WTC11 (cell line): Measurements from ENCODE around the gene NAV2. TPM values are rescaled to one million over a fixed set of nuclear protein-coding genes. Genes with fewer than 3 reads are reported as not detected.

ENCODE experiments used
- ATAC-seq: fragments of 200-7000 bp; cut with Tn5 transposase; 2 replicates; pipeline ENCODE4 v1.10.0; 2021; ENCODE audit warnings: mild to moderate bottlenecking, moderate library complexity
- CTCF ChIA-PET: fragments of 300-600 bp; sonication (Branson Sonifier 250); formaldehyde crosslinking; loops from one replicate; lab custom pipeline; 2021; ENCODE audit warnings: antibody characterized with exemption; lab: Charles Lee
- POLR2A ChIA-PET: fragments of 350-600 bp; sonication (Branson Sonifier 250); formaldehyde crosslinking; loops from one replicate; lab custom pipeline; 2021; ENCODE audit warnings: antibody characterized with exemption; lab: Charles Lee
- DNase-seq: peaks from one replicate; pipeline ENCODE4 v3.0.0; 2021; ENCODE audit warnings: low spot score
- H3K27ac Mint-ChIP-seq: 2 replicates; pipeline ENCODE4 v1.8.0; 2021; ENCODE audit warnings: mixed read lengths
- H3K27me3 Mint-ChIP-seq: 2 replicates; pipeline ENCODE4 v1.8.0; 2021; ENCODE audit warnings: low read depth, mild to moderate bottlenecking, moderate library complexity, mixed read lengths
- H3K36me3 Mint-ChIP-seq: 2 replicates; pipeline ENCODE4 v1.8.0; 2021; ENCODE audit warnings: mixed read lengths
- H3K4me1 Mint-ChIP-seq: 2 replicates; pipeline ENCODE4 v1.8.0; 2022; ENCODE audit warnings: mixed read lengths
- H3K4me3 Mint-ChIP-seq: 2 replicates; pipeline ENCODE4 v1.8.0; 2021; ENCODE audit warnings: mild to moderate bottlenecking, moderate library complexity, mixed read lengths
- H3K9me3 Mint-ChIP-seq: 2 replicates; pipeline ENCODE4 v1.8.0; 2021; ENCODE audit warnings: mixed read lengths
- ELF4 ChIP-seq: sonication (generic); formaldehyde crosslinking; IDR thresholded peaks from 2 replicates; pipeline ENCODE4 v1.8.1; 2022; ENCODE audit warnings: low read depth, mild to moderate bottlenecking, moderate library complexity, missing genetic modification reagents
- GRHL2 ChIP-seq: fragments of 250-450 bp; sonication (Bioruptor Pico); IDR thresholded peaks from 2 replicates; pipeline ENCODE4 v1.8.0; 2022; ENCODE audit warnings: mild to moderate bottlenecking, moderate library complexity; ENCODE audit not compliant: insufficient replicate concordance, severe bottlenecking
- MXD4 ChIP-seq: fragments of 250-450 bp; sonication (Bioruptor Pico); IDR thresholded peaks from 2 replicates; pipeline ENCODE4 v1.8.0; 2021; ENCODE audit warnings: mild to moderate bottlenecking, moderate library complexity, borderline replicate concordance
- MYBL2 ChIP-seq: sonication (generic); formaldehyde crosslinking; IDR thresholded peaks from 2 replicates; pipeline ENCODE4 v1.8.1; 2023; ENCODE audit warnings: mild to moderate bottlenecking, moderate library complexity, missing genetic modification reagents
- NFATC4 ChIP-seq: fragments of 250-450 bp; sonication (Bioruptor Pico); IDR thresholded peaks from 2 replicates; pipeline ENCODE4 v1.9.0; 2021; ENCODE audit warnings: mild to moderate bottlenecking
- NFYB ChIP-seq: sonication (generic); formaldehyde crosslinking; conservative IDR thresholded peaks from 2 replicates; pipeline ENCODE4 v1.8.0; 2022; ENCODE audit warnings: low read depth, missing genetic modification reagents
- OVOL2 ChIP-seq: fragments of 250-450 bp; sonication (Bioruptor Pico); IDR thresholded peaks from 2 replicates; pipeline ENCODE4 v1.9.0; 2021; ENCODE audit warnings: mild to moderate bottlenecking, borderline replicate concordance
- RORB ChIP-seq: fragments of 250-450 bp; sonication (Bioruptor Pico); IDR thresholded peaks from 2 replicates; pipeline ENCODE4 v1.9.0; 2021; ENCODE audit warnings: mild to moderate bottlenecking
- SMAD4 ChIP-seq: sonication (generic); formaldehyde crosslinking; IDR thresholded peaks from 2 replicates; pipeline ENCODE4 v1.8.0; 2022; ENCODE audit warnings: mild to moderate bottlenecking, missing genetic modification reagents
- SP1 ChIP-seq: sonication (generic); formaldehyde crosslinking; conservative IDR thresholded peaks from 2 replicates; pipeline ENCODE4 v1.8.1; 2022; ENCODE audit warnings: missing genetic modification reagents
- TP53 ChIP-seq: sonication (generic); formaldehyde crosslinking; IDR thresholded peaks from 2 replicates; pipeline ENCODE4 v1.8.1; 2023; ENCODE audit warnings: mild to moderate bottlenecking, missing genetic modification reagents
- ZNF232 ChIP-seq: sonication (generic); formaldehyde crosslinking; IDR thresholded peaks from 2 replicates; pipeline ENCODE4 v1.8.0; 2022; ENCODE audit warnings: mild to moderate bottlenecking, missing genetic modification reagents
- ZNF263 ChIP-seq: sonication (generic); formaldehyde crosslinking; IDR thresholded peaks from 2 replicates; pipeline ENCODE4 v1.8.1; 2022; ENCODE audit warnings: low read depth, mild to moderate bottlenecking, moderate library complexity, missing genetic modification reagents
- ZNF396 ChIP-seq: fragments of 250-450 bp; sonication (Bioruptor Pico); IDR thresholded peaks from 2 replicates; pipeline ENCODE4 v1.8.0; 2021; ENCODE audit warnings: mild to moderate bottlenecking, moderate library complexity, borderline replicate concordance
- ZNF423 ChIP-seq: fragments of 250-450 bp; sonication (Bioruptor Pico); IDR thresholded peaks from 2 replicates; pipeline ENCODE4 v2.1.2; 2022; ENCODE audit warnings: mild to moderate bottlenecking, moderate library complexity
- ZNF671 ChIP-seq: fragments of 250-450 bp; sonication (Bioruptor Pico); IDR thresholded peaks from 2 replicates; pipeline ENCODE4 v1.8.0; 2021; ENCODE audit warnings: mild to moderate bottlenecking
- total RNA-seq: library from RNA; stranded (reverse); gene quantifications from 3 replicates; pipeline ENCODE4 v1.2.3, GENCODE V29; 2021
- TF ChIP-seq, protein P1 (sequence below): sonication (generic); formaldehyde crosslinking; IDR thresholded peaks from 2 replicates; pipeline ENCODE4 v1.8.1; 2023; ENCODE audit warnings: mild to moderate bottlenecking, moderate library complexity, missing genetic modification reagents
- TF ChIP-seq, protein P2 (sequence below): sonication (generic); formaldehyde crosslinking; IDR thresholded peaks from 2 replicates; pipeline ENCODE4 v1.8.0; 2022; ENCODE audit warnings: mild to moderate bottlenecking, missing genetic modification reagents
- TF ChIP-seq, protein P3 (sequence below): sonication (generic); formaldehyde crosslinking; IDR thresholded peaks from 2 replicates; pipeline ENCODE4 v1.8.0; 2023; ENCODE audit warnings: mild to moderate bottlenecking, missing genetic modification reagents
- TF ChIP-seq, protein P4 (sequence below): fragments of 250-450 bp; sonication (Bioruptor Pico); conservative IDR thresholded peaks from 2 replicates; pipeline ENCODE4 v1.9.0; 2021; ENCODE audit warnings: mild to moderate bottlenecking
- TF ChIP-seq, protein P5 (sequence below): sonication (generic); formaldehyde crosslinking; IDR thresholded peaks from 2 replicates; pipeline ENCODE4 v1.8.0; 2023; ENCODE audit warnings: missing genetic modification reagents, mild to moderate bottlenecking, borderline replicate concordance
- TF ChIP-seq, protein P6 (sequence below): fragments of 250-450 bp; sonication (Bioruptor Pico); IDR thresholded peaks from 2 replicates; pipeline ENCODE4 v2.1.2; 2022; ENCODE audit warnings: mild to moderate bottlenecking, moderate library complexity

Gene NAV2
- total RNA-seq, 1 experiment from 2014 or later: 42.8 TPM

DNA sequence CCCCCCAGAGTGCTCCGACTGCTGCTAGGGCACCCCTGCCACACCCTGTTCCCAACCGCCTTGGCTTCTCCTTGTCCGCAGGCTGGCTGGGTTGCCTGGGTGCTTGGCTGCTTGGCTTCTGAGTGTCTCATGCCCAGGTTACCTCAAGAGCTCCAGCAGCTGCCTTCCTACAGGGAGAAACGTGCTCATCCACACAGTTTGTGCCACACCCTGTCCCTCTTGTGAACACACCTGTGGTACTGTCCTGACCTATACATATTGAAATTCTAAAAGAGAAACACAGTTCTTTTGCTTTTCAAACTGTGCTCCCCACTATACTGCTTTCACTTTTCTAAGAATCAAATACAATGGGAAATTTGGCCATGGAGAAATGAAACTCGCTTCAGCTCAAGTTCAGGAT is 256.2 kb downstream of the NAV2 start:
- no peak for DNase-seq
- Mint-ChIP-seq H3K9me3 (no peaks in the 10 kb centered on the region), H3K4me3 (no peak overlapping the region), H3K27me3 (no peaks in the 10 kb centered on the region), H3K27ac (no peak overlapping the region), H3K36me3 (peaks cover 10% of the 10 kb centered on the region; the same call in 1 of the 2 replicates), H3K4me1 (no peaks in the 10 kb centered on the region)
- ChIA-PET POLR2A (no interaction called here), CTCF (no interaction called here)
- ATAC-seq: no peak
- TF ChIP-seq MXD4 (CRISPR knock-in tag) (no peak), ELF4 (no peak), RORB (no peak), TP53 (CRISPR knock-in tag) (no peak), MYBL2 (no peak), ZNF396 (CRISPR knock-in tag) (no peak), ZNF671 (CRISPR knock-in tag) (no peak)
- TF ChIP-seq, protein P1, sequence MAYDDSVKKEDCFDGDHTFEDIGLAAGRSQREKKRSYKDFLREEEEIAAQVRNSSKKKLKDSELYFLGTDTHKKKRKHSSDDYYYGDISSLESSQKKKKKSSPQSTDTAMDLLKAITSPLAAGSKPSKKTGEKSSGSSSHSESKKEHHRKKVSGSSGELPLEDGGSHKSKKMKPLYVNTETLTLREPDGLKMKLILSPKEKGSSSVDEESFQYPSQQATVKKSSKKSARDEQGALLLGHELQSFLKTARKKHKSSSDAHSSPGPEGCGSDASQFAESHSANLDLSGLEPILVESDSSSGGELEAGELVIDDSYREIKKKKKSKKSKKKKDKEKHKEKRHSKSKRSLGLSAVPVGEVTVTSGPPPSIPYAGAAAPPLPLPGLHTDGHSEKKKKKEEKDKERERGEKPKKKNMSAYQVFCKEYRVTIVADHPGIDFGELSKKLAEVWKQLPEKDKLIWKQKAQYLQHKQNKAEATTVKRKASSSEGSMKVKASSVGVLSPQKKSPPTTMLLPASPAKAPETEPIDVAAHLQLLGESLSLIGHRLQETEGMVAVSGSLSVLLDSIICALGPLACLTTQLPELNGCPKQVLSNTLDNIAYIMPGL (CRISPR knock-in tag): no peak
- TF ChIP-seq, protein P2, sequence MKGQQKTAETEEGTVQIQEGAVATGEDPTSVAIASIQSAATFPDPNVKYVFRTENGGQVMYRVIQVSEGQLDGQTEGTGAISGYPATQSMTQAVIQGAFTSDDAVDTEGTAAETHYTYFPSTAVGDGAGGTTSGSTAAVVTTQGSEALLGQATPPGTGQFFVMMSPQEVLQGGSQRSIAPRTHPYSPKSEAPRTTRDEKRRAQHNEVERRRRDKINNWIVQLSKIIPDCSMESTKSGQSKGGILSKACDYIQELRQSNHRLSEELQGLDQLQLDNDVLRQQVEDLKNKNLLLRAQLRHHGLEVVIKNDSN: no peak
- TF ChIP-seq, protein P3, sequence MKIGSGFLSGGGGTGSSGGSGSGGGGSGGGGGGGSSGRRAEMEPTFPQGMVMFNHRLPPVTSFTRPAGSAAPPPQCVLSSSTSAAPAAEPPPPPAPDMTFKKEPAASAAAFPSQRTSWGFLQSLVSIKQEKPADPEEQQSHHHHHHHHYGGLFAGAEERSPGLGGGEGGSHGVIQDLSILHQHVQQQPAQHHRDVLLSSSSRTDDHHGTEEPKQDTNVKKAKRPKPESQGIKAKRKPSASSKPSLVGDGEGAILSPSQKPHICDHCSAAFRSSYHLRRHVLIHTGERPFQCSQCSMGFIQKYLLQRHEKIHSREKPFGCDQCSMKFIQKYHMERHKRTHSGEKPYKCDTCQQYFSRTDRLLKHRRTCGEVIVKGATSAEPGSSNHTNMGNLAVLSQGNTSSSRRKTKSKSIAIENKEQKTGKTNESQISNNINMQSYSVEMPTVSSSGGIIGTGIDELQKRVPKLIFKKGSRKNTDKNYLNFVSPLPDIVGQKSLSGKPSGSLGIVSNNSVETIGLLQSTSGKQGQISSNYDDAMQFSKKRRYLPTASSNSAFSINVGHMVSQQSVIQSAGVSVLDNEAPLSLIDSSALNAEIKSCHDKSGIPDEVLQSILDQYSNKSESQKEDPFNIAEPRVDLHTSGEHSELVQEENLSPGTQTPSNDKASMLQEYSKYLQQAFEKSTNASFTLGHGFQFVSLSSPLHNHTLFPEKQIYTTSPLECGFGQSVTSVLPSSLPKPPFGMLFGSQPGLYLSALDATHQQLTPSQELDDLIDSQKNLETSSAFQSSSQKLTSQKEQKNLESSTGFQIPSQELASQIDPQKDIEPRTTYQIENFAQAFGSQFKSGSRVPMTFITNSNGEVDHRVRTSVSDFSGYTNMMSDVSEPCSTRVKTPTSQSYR (CRISPR knock-in tag): no peak

DNA sequence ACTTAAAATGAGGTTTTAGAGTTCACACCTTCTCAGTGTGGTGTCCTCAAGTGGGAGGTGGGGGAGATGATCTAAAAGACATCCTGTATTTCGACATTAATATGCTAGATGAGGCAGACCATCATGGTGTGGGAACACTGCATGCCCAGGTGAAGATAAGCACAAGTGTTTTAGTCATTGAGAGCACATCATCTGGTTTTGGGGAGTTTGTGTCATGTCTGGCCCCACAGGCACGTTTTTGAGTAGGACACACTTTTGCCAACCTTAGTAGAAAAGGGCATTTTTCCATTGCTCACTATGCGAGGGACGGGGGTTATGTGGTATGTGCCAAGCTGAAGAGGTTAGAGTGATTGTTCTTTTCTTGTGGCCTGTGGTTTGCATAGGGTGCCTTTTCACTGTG is 258.3 kb downstream of the NAV2 start:
- Mint-ChIP-seq H3K9me3 (no peaks in the 10 kb centered on the region), H3K4me1 (no peaks in the 10 kb centered on the region), H3K36me3 (peaks cover 6% of the 10 kb centered on the region; the same call in 1 of the 2 replicates), H3K4me3 (no peak overlapping the region), H3K27me3 (no peaks in the 10 kb centered on the region), H3K27ac (no peak overlapping the region)
- CTCF ChIA-PET: no interaction called here
- POLR2A ChIA-PET: no interaction called here
- DNase-seq: no peak
- ATAC-seq: no peak
- TF ChIP-seq NFATC4 (CRISPR knock-in tag) (no peak), SP1 (no peak), ZNF263 (no peak), ZNF232 (CRISPR knock-in tag) (no peak), NFYB (CRISPR knock-in tag) (no peak), GRHL2 (CRISPR knock-in tag) (no peak), ZNF423 (no peak), SMAD4 (no peak), OVOL2 (CRISPR knock-in tag) (no peak)
- TF ChIP-seq, protein P4, sequence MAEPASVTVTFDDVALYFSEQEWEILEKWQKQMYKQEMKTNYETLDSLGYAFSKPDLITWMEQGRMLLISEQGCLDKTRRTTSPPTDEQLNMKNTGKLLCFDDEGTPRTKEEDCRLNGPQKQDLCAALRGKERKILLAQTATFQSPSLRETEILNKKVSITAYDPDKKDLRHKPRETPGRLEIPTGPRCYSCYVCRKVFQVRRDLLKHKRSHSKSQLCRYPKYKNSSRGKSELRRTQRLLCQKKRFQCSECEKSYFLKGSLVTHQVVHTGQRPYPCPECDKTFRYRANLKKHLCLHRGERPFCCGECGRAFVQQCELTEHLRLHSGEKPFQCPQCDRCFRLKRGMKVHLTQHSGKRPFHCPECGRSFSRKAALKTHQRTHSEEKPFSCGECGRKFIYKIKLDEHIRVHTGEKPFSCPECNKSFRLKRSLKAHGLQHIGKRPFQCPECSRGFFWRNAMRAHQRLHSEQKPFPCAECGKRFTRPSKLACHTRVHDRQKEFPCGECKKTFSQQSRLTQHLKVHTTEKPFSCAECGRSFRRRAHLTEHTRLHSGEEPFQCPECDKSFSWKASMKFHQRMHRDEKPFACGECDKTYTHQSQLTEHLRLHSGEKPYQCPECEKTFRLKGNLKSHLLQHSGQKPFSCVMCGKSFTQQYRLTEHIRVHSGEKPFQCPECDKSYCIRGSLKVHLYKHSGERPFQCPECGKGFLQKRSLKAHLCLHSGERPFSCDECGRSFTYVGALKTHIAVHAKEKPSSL (CRISPR knock-in tag): no peak
- TF ChIP-seq, protein P2: no peak
- TF ChIP-seq, protein P5, sequence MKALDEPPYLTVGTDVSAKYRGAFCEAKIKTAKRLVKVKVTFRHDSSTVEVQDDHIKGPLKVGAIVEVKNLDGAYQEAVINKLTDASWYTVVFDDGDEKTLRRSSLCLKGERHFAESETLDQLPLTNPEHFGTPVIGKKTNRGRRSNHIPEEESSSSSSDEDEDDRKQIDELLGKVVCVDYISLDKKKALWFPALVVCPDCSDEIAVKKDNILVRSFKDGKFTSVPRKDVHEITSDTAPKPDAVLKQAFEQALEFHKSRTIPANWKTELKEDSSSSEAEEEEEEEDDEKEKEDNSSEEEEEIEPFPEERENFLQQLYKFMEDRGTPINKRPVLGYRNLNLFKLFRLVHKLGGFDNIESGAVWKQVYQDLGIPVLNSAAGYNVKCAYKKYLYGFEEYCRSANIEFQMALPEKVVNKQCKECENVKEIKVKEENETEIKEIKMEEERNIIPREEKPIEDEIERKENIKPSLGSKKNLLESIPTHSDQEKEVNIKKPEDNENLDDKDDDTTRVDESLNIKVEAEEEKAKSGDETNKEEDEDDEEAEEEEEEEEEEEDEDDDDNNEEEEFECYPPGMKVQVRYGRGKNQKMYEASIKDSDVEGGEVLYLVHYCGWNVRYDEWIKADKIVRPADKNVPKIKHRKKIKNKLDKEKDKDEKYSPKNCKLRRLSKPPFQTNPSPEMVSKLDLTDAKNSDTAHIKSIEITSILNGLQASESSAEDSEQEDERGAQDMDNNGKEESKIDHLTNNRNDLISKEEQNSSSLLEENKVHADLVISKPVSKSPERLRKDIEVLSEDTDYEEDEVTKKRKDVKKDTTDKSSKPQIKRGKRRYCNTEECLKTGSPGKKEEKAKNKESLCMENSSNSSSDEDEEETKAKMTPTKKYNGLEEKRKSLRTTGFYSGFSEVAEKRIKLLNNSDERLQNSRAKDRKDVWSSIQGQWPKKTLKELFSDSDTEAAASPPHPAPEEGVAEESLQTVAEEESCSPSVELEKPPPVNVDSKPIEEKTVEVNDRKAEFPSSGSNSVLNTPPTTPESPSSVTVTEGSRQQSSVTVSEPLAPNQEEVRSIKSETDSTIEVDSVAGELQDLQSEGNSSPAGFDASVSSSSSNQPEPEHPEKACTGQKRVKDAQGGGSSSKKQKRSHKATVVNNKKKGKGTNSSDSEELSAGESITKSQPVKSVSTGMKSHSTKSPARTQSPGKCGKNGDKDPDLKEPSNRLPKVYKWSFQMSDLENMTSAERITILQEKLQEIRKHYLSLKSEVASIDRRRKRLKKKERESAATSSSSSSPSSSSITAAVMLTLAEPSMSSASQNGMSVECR (CRISPR knock-in tag): no peak
- TF ChIP-seq, protein P6, sequence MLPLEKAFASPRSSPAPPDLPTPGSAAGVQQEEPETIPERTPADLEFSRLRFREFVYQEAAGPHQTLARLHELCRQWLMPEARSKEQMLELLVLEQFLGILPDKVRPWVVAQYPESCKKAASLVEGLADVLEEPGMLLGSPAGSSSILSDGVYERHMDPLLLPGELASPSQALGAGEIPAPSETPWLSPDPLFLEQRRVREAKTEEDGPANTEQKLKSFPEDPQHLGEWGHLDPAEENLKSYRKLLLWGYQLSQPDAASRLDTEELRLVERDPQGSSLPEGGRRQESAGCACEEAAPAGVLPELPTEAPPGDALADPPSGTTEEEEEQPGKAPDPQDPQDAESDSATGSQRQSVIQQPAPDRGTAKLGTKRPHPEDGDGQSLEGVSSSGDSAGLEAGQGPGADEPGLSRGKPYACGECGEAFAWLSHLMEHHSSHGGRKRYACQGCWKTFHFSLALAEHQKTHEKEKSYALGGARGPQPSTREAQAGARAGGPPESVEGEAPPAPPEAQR (CRISPR knock-in tag): no peak
